Measurements from ENCODE around the gene HELT.

HELT gene

GRCh38 chr4:185003596-185004351 is 14.5 kb upstream of the HELT start:
- DNase-seq = no peak

- DNase-seq = peak; percentile 82
Measured at GRCh38 chr4:185004562-185005218, 13.6 kb upstream of the HELT start.

GRCh38 chr4:185005219-185005819 is 13.0 kb upstream of the HELT start:
- DNase-seq = no peak

- DNase-seq = no peak
Measured at GRCh38 chr4:185011408-185011807, 6.9 kb upstream of the HELT start.

- DNase-seq = no peak
Measured at GRCh38 chr4:185013417-185014125, 4.7 kb upstream of the HELT start.

- DNase-seq = no peak
Measured at GRCh38 chr4:185015108-185015507, 3.2 kb upstream of the HELT start.

- DNase-seq = peak; percentile 32
Measured at GRCh38 chr4:185016101-185016940, 2.0 kb upstream of the HELT start.

- DNase-seq = peak; percentile 46
Measured at GRCh38 chr4:185016946-185017758, 1.1 kb upstream of the HELT start.

- no peak for DNase-seq
Measured at GRCh38 chr4:185018834-185019455, 655 bp downstream of the HELT start.

GRCh38 chr4:185019456-185020292 is 1.4 kb downstream of the HELT start:
- peak; percentile 76 for DNase-seq

GRCh38 chr4:185020293-185020808 is 2.1 kb downstream of the HELT start:
- peak; percentile 74 for DNase-seq

- DNase-seq = peak; percentile 67
Measured at GRCh38 chr4:185020863-185021761, 2.8 kb downstream of the HELT start.

GRCh38 chr4:185023471-185023870 is 5.2 kb downstream of the HELT start:
- no peak for DNase-seq

- DNase-seq = no peak
Measured at GRCh38 chr4:185028625-185029024, 10.3 kb downstream of the HELT start.

- DNase-seq = no peak
Measured at GRCh38 chr4:185031611-185032010, 13.3 kb downstream of the HELT start.

GRCh38 chr4:185033072-185033471 is 14.8 kb downstream of the HELT start:
- no peak for DNase-seq

GRCh38 chr4:185033950-185034349 is 15.7 kb downstream of the HELT start:
- no peak for DNase-seq

- DNase-seq = no peak
Measured at GRCh38 chr4:185035284-185035683, 17.0 kb downstream of the HELT start.

All from right kidney (tissue), 1 donor.